Mesendoderm (in vitro differentiated cells): Measurements from ENCODE around the gene KCNC2.

Experiments used
- DNase-seq: peaks from one replicate; pipeline ENCODE4 v3.0.0; 2013
- H2AK5ac ChIP-seq: 2 replicates; pipeline ENCODE4 v1.6.1; 2013; ENCODE audit warnings: low read length, inconsistent platforms
- H2BK120ac ChIP-seq: 2 replicates; pipeline ENCODE4 v1.6.1; 2013; ENCODE audit warnings: low read depth, mild to moderate bottlenecking, low read length, moderate library complexity, mixed read lengths
- H2BK15ac ChIP-seq: replicated peaks from 2 replicates; pipeline ENCODE4 v1.6.1; 2013; ENCODE audit warnings: low read depth, mild to moderate bottlenecking, moderate library complexity
- H2BK5ac ChIP-seq: 2 replicates; pipeline ENCODE4 v1.6.1; 2013; ENCODE audit warnings: low read length, inconsistent platforms
- H3K18ac ChIP-seq: 2 replicates; pipeline ENCODE4 v1.6.1; 2013; ENCODE audit warnings: mild to moderate bottlenecking, low read length, mixed read lengths
- H3K23ac ChIP-seq: one replicate; pipeline ENCODE4 v1.6.1; 2013; ENCODE audit warnings: low read length
- H3K27ac ChIP-seq: 2 replicates; pipeline ENCODE4 v1.5.1; 2013; ENCODE audit warnings: low read depth, mild to moderate bottlenecking, inconsistent platforms, low read length, moderate library complexity
- H3K27me3 ChIP-seq: 2 replicates; pipeline ENCODE4 v1.6.1; 2013; ENCODE audit warnings: low read length, control low read depth, mild to moderate bottlenecking, inconsistent platforms; ENCODE audit not compliant: insufficient read depth, poor library complexity
- H3K36me3 ChIP-seq: 2 replicates; pipeline ENCODE4 v1.6.1; 2013; ENCODE audit warnings: low read length, inconsistent platforms; ENCODE audit not compliant: control insufficient read depth, insufficient read depth
- H3K4ac ChIP-seq: one replicate; pipeline ENCODE4 v1.6.1; 2013; ENCODE audit warnings: low read depth, mild to moderate bottlenecking, low read length, moderate library complexity
- H3K4me1 ChIP-seq: 2 replicates; pipeline ENCODE4 v1.6.1; 2013; ENCODE audit warnings: low read depth, low read length, inconsistent platforms; ENCODE audit not compliant: control insufficient read depth
- H3K4me2 ChIP-seq: 2 replicates; pipeline ENCODE4 v1.6.1; 2013; ENCODE audit warnings: low read length
- H3K4me3 ChIP-seq: 2 replicates; pipeline ENCODE4 v1.5.1; 2013; ENCODE audit warnings: mild to moderate bottlenecking, low read length
- H3K56ac ChIP-seq: one replicate; pipeline ENCODE4 v1.6.1; 2013; ENCODE audit warnings: low read length
- H3K79me1 ChIP-seq: 2 replicates; pipeline ENCODE4 v1.6.1; 2013; ENCODE audit warnings: low read length, inconsistent platforms
- H3K79me2 ChIP-seq: 2 replicates; pipeline ENCODE4 v1.6.1; 2013; ENCODE audit warnings: mild to moderate bottlenecking, low read length; ENCODE audit not compliant: control insufficient read depth, insufficient read depth
- H3K9ac ChIP-seq: 2 replicates; pipeline ENCODE4 v1.6.1; 2013; ENCODE audit warnings: low read length, inconsistent platforms
- H4K5ac ChIP-seq: one replicate; pipeline ENCODE4 v1.6.1; 2013; ENCODE audit warnings: low read length
- H4K8ac ChIP-seq: one replicate; pipeline ENCODE4 v1.6.1; 2013; ENCODE audit warnings: low read depth, mild to moderate bottlenecking, control low read depth, low read length, moderate library complexity
- WGBS: extraction: QIAGEN DNeasy Blood & Tissue Kit; methylation state at CpG from one replicate; pipeline ENCODE4 v1.1.7; 2013; ENCODE audit warnings: low lambda C conversion rate, missing lambda C conversion rate; ENCODE audit not compliant: insufficient coverage; ENCODE audit errors: extremely low coverage; 5-methylcytosine and 5-hydroxymethylcytosine counted together

Gene KCNC2

DNA sequence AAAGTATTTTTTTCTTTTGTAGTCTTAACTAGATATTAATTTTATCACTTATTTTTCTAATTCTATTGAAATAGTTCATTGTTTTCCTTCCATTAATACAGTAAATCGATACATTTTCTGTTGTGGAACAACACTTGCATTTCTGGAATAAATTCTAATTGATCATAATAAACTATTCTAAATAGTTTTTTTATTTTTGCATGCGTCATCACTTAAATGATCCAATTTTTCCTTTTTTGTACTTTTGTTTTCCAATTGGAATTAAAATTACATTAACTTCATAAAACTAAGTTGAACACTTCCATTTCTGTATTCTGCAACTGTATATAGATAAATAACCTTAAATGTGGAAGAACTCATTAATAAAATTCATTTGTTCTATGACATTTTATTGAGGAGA, 202.5 kb downstream of the KCNC2 start:
- Histone ChIP-seq H3K27ac (no peak overlapping the region), H2BK120ac (no peak overlapping the region), H3K36me3 (no peaks in the 10 kb centered on the region)

GRCh38 chr12:75000120-75000519, 209.5 kb downstream of the KCNC2 start:
- no CpG with 5 or more reads among the region's 2 CpGs for WGBS
- Histone ChIP-seq H3K4ac (no peak overlapping the region), H3K9ac (no peak overlapping the region), H3K4me2 (no peak overlapping the region), H3K23ac (no peak overlapping the region), H4K5ac (no peak overlapping the region), H3K27me3 (no peaks in the 10 kb centered on the region), H3K79me1 (no peaks in the 10 kb centered on the region), H3K4me3 (no peak overlapping the region), H3K36me3 (no peaks in the 10 kb centered on the region), H4K8ac (no peak overlapping the region), H3K79me2 (no peaks in the 10 kb centered on the region), H3K4me1 (no peaks in the 10 kb centered on the region), H2AK5ac (no peak overlapping the region), H3K56ac (no peak overlapping the region), H2BK120ac (no peak overlapping the region), H3K27ac (no peak overlapping the region), H3K18ac (no peak overlapping the region), H2BK5ac (no peak overlapping the region), H2BK15ac (no peak overlapping the region)
- no peak for DNase-seq

More for the DNA sequence above, 202.5 kb downstream of the KCNC2 start:
- no peak overlapping the region for H2BK15ac ChIP-seq
- no peak overlapping the region for H4K5ac ChIP-seq
- DNase-seq: no peak
- no peak overlapping the region for H3K56ac ChIP-seq
- H4K8ac ChIP-seq: no peak overlapping the region
- H3K79me1 ChIP-seq: no peaks in the 10 kb centered on the region
- no peak overlapping the region for H3K4me3 ChIP-seq
- no peaks in the 10 kb centered on the region for H3K4me1 ChIP-seq
- H3K9ac ChIP-seq: no peak overlapping the region
- no peak overlapping the region for H2AK5ac ChIP-seq
- WGBS: no CpG with 5 or more reads among the region's 2 CpGs
- no peak overlapping the region for H3K18ac ChIP-seq
- H3K23ac ChIP-seq: no peak overlapping the region
- H3K4ac ChIP-seq: no peak overlapping the region
- H3K27me3 ChIP-seq: no peaks in the 10 kb centered on the region
- H2BK5ac ChIP-seq: no peak overlapping the region
- no peak overlapping the region for H3K4me2 ChIP-seq
- H3K79me2 ChIP-seq: no peaks in the 10 kb centered on the region

- H3K4me2 ChIP-seq: no peak overlapping the region
- H2AK5ac ChIP-seq: no peak overlapping the region
- no peaks in the 10 kb centered on the region for H3K27me3 ChIP-seq
- no peak overlapping the region for H2BK120ac ChIP-seq
- no peak overlapping the region for H2BK5ac ChIP-seq
- no peak overlapping the region for H3K27ac ChIP-seq
- no CpG with 5 or more reads among the region's 3 CpGs for WGBS
- DNase-seq: no peak
- H3K4ac ChIP-seq: no peak overlapping the region
- H3K4me3 ChIP-seq: no peak overlapping the region
- no peaks in the 10 kb centered on the region for H3K36me3 ChIP-seq
- no peak overlapping the region for H3K18ac ChIP-seq
- no peak overlapping the region for H3K9ac ChIP-seq
- no peak overlapping the region for H4K8ac ChIP-seq
- H3K23ac ChIP-seq: no peak overlapping the region
- H3K4me1 ChIP-seq: no peaks in the 10 kb centered on the region
- H3K56ac ChIP-seq: no peak overlapping the region
- no peak overlapping the region for H4K5ac ChIP-seq
- no peak overlapping the region for H2BK15ac ChIP-seq
- no peaks in the 10 kb centered on the region for H3K79me1 ChIP-seq
- H3K79me2 ChIP-seq: no peaks in the 10 kb centered on the region
Observed at GRCh38 chr12:74999474-74999873, 210.2 kb downstream of the KCNC2 start.
